Lower lobe of right lung (tissue), 2 donors: ENCODE data around the gene SLC9B2. TPM values are rescaled to one million over a fixed set of nuclear protein-coding genes. Genes with fewer than 3 reads are reported as not detected.

Source experiments
- ATAC-seq, 2 donors: fragments of 200-7000 bp; cut with Tn5 transposase; one replicate each; pipeline ENCODE4 v1.9.1; 2020 to 2022; ENCODE audit warnings: mild to moderate bottlenecking in 2 of 2, moderate library complexity in 2 of 2
- DNase-seq: peaks from one replicate; pipeline ENCODE4 v3.0.0-alpha.2; 2020
- H3K27ac ChIP-seq: fragments of 200-600 bp; one replicate; pipeline ENCODE4 v1.8.0; 2022
- H3K27me3 ChIP-seq: fragments of 200-600 bp; one replicate; pipeline ENCODE4 v1.8.0; 2022; ENCODE audit warnings: low read depth
- H3K36me3 ChIP-seq: fragments of 200-600 bp; one replicate; pipeline ENCODE4 v1.8.0; 2022; ENCODE audit warnings: mild to moderate bottlenecking
- H3K4me1 ChIP-seq: fragments of 200-600 bp; one replicate; pipeline ENCODE4 v1.8.0; 2022
- H3K4me3 ChIP-seq: fragments of 200-600 bp; one replicate; pipeline ENCODE4 v1.8.0; 2022; ENCODE audit warnings: mild to moderate bottlenecking
- H3K9me3 ChIP-seq: fragments of 200-600 bp; one replicate; pipeline ENCODE4 v1.8.0; 2022
- CTCF ChIP-seq: fragments of 200-600 bp; IDR thresholded peaks from one replicate; pipeline ENCODE4 v1.8.0; 2022; ENCODE audit warnings: antibody characterized with exemption, mild to moderate bottlenecking
- intact Hi-C: fragments of 100-400 bp; cut with DNase I; formaldehyde crosslinking; loops from one replicate; pipeline ENCODE4 v1.11.0; 2022
- total RNA-seq: library from RNA; stranded (reverse); fragmentation: NEBNext Ultra II Directional; extraction: Animal tissue kit (Norgen Biotek cat#: 25700); gene quantifications from one replicate; pipeline ENCODE4 v1.2.1, GENCODE V29; 2021
- donor health status: DM: no; HTN: yes; CAD: no; lungs with severe emphysema.

The SLC9B2 gene
- total RNA-seq, 1 donor from 2014 or later, result 5.5 TPM

GRCh38 chr4:103098756-103099440 is 22.3 kb upstream of the SLC9B2 start:
- intact Hi-C loops, result no loop called here
- DNase-seq (no peak), ATAC-seq (peak in 1 of 2 donors; percentile 46)
- H3K27me3 ChIP-seq, result no peaks in the 10 kb centered on the region
- H3K9me3 ChIP-seq, result no peaks in the 10 kb centered on the region
- H3K4me1 ChIP-seq, result peaks cover 24% of the 10 kb centered on the region
- peaks cover 5% of the 10 kb centered on the region for H3K36me3 ChIP-seq
- peak overlapping the region; percentile 61 for H3K4me3 ChIP-seq
- peak overlapping the region; percentile 78 for H3K27ac ChIP-seq
- TF ChIP-seq CTCF, result no peak

GRCh38 chr4:103098341-103098740 is 21.8 kb upstream of the SLC9B2 start:
- H3K9me3 ChIP-seq, result no peaks in the 10 kb centered on the region
- H3K36me3 ChIP-seq, result peaks cover 7% of the 10 kb centered on the region
- no peak for DNase-seq
- H3K27me3 ChIP-seq, result no peaks in the 10 kb centered on the region
- no peak for ATAC-seq
- H3K4me3 ChIP-seq, result peak overlapping the region; percentile 61
- H3K4me1 ChIP-seq, result peaks cover 24% of the 10 kb centered on the region
- no peak overlapping the region for H3K27ac ChIP-seq
- TF ChIP-seq CTCF, result no peak
- intact Hi-C loops, result no loop called here

- peaks cover 24% of the 10 kb centered on the region for H3K4me1 ChIP-seq
- no peak overlapping the region for H3K4me3 ChIP-seq
- DNase-seq (no peak), ATAC-seq (peak in 1 of 2 donors; percentile 8)
- peaks cover 13% of the 10 kb centered on the region for H3K36me3 ChIP-seq
- no peak overlapping the region for H3K27ac ChIP-seq
- no peaks in the 10 kb centered on the region for H3K9me3 ChIP-seq
- intact Hi-C loops, result no loop called here
- no peaks in the 10 kb centered on the region for H3K27me3 ChIP-seq
- TF ChIP-seq CTCF, result no peak
These were observed 20.6 kb upstream of the SLC9B2 start for GRCh38 chr4:103097112-103097511.

- Histone ChIP-seq H3K27ac (no peak overlapping the region), H3K9me3 (no peaks in the 10 kb centered on the region), H3K27me3 (no peaks in the 10 kb centered on the region), H3K36me3 (peaks cover 34% of the 10 kb centered on the region), H3K4me1 (peaks cover 24% of the 10 kb centered on the region), H3K4me3 (no peak overlapping the region)
- no peak for TF ChIP-seq CTCF
- intact Hi-C loops, result no loop called here
- DNase-seq (no peak), ATAC-seq (no peak)
These were observed 18.5 kb upstream of the SLC9B2 start for GRCh38 chr4:103095080-103095479.

GRCh38 chr4:103092245-103092644 is 15.7 kb upstream of the SLC9B2 start:
- H3K4me1 ChIP-seq, result peaks cover 1% of the 10 kb centered on the region
- TF ChIP-seq CTCF, result no peak
- no peaks in the 10 kb centered on the region for H3K27me3 ChIP-seq
- H3K9me3 ChIP-seq, result no peaks in the 10 kb centered on the region
- H3K36me3 ChIP-seq, result peaks cover 62% of the 10 kb centered on the region
- intact Hi-C loops, result no loop called here
- DNase-seq (no peak), ATAC-seq (no peak)
- no peak overlapping the region for H3K27ac ChIP-seq
- H3K4me3 ChIP-seq, result no peak overlapping the region
